SKM-1 (cell line): Measurements from ENCODE around the gene LRCH4.

Experiments used
- DNase-seq: peaks from one replicate; lab custom pipeline; 2025; ENCODE audit not compliant: unreplicated experiment; lab: John Stamatoyannopoulos, UW

LRCH4 gene

GRCh38 chr7:100585511-100586265, at the start of gene LRCH4:
Gene LRCH4 (minus strand): TSS chr7:100586129. CDS start chr7:100586100, 29 bp downstream.
- no peak for DNase-seq

- DNase-seq = peak; percentile 23
Measured at GRCh38 chr7:100632951-100633717, 47.2 kb upstream of the LRCH4 start.

GRCh38 chr7:100630066-100630465, 44.1 kb upstream of the LRCH4 start:
- no peak for DNase-seq

- peak; percentile 8 for DNase-seq
Measured at GRCh38 chr7:100629117-100629716, 43.3 kb upstream of the LRCH4 start.

GRCh38 chr7:100627238-100627549, 41.3 kb upstream of the LRCH4 start:
- no peak for DNase-seq

GRCh38 chr7:100626530-100627237, 40.8 kb upstream of the LRCH4 start:
- peak; percentile 9 for DNase-seq

- DNase-seq = no peak
Measured at GRCh38 chr7:100626055-100626454, 40.1 kb upstream of the LRCH4 start.

GRCh38 chr7:100623951-100624824, 38.3 kb upstream of the LRCH4 start:
- DNase-seq = no peak

GRCh38 chr7:100621554-100621953, 35.6 kb upstream of the LRCH4 start:
- no peak for DNase-seq

- no peak for DNase-seq
Measured at GRCh38 chr7:100620804-100621203, 34.9 kb upstream of the LRCH4 start.

GRCh38 chr7:100620239-100620638, 34.3 kb upstream of the LRCH4 start:
- DNase-seq = no peak

- no peak for DNase-seq
Measured at GRCh38 chr7:100614308-100614861, 28.5 kb upstream of the LRCH4 start.

GRCh38 chr7:100613412-100614175, 27.7 kb upstream of the LRCH4 start:
- peak; percentile 61 for DNase-seq

GRCh38 chr7:100612730-100613390, 26.9 kb upstream of the LRCH4 start:
- no peak for DNase-seq

- DNase-seq = peak; percentile 97
Measured at GRCh38 chr7:100611983-100612729, 26.2 kb upstream of the LRCH4 start, which contains the start of gene MOSPD3. Gene MOSPD3 (plus strand): TSS chr7:100612540. CDS start chr7:100612792, 252 bp downstream.

- no peak for DNase-seq
Measured at GRCh38 chr7:100609958-100610357, 24.0 kb upstream of the LRCH4 start.

GRCh38 chr7:100607111-100607510, 21.2 kb upstream of the LRCH4 start:
- no peak for DNase-seq

- no peak for DNase-seq
Measured at GRCh38 chr7:100606313-100606712, 20.4 kb upstream of the LRCH4 start.
